22Rv1 (cell line): ENCODE data around the gene EFCC1.

Experiments used
- CTCF ChIP-seq: fragments of 450-650 bp; IDR thresholded peaks from 2 replicates; pipeline ENCODE4 v1.5.1; 2017; ENCODE audit warnings: mild to moderate bottlenecking
- ZFX ChIP-seq: fragments of 450-650 bp; IDR thresholded peaks from 2 replicates; pipeline ENCODE4 v1.6.1; 2017; ENCODE audit warnings: antibody characterized with exemption, borderline replicate concordance

GRCh38 chr3:128995737-128996136, 5.4 kb upstream of the EFCC1 start:
- TF ChIP-seq CTCF, result no peak
- TF ChIP-seq ZFX, result no peak
